Left cardiac atrium (tissue), 4 donors: ENCODE results near the gene PDAP1. TPM values are rescaled to one million over a fixed set of nuclear protein-coding genes. Genes with fewer than 3 reads are reported as not detected.
"Not testable (repeated sequence)": the region's sequence is repeated elsewhere in the genome, so short reads cannot be mapped to it uniquely, and the experiment has no call there.

Experiments used
- ATAC-seq, 2 donors: fragments of 200-7000 bp; cut with Tn5 transposase; one replicate each; pipeline ENCODE4 v1.9.1; 2020; ENCODE audit warnings: mild to moderate bottlenecking in 2 of 2, moderate library complexity in 2 of 2
- DNase-seq: peaks from one replicate; pipeline ENCODE4 v3.0.0-alpha.2; 2020
- intact Hi-C, 2 donors: fragments of 100-400 bp; cut with DNase I; formaldehyde crosslinking; loops; one replicate each; pipeline versions ENCODE4 v1.14.1 to v1.15.1; 2022 to 2023
- total RNA-seq, 2 donors: library from RNA; stranded (reverse); fragmentation: NEBNext Ultra II Directional; extraction: Animal tissue kit (Norgen Biotek cat#: 25700); gene quantifications; one replicate each; pipeline ENCODE4 v1.2.1, GENCODE V29; 2021
- donor health status: DM: no; HTN: yes; CAD: no.
- donor health status: DM: no; HTN: yes; CAD: no; lungs with severe emphysema.
- donor health status: DM: yes; HTN: yes; CAD: no.
- donor health status: Dilated cardiomyopathy.

Gene PDAP1
- total RNA-seq, 2 donors from 2014 or later = 76.0 to 96.8 TPM

- no peak for ATAC-seq
- no peak for DNase-seq
These were observed 21.4 kb upstream of the PDAP1 start for GRCh38 chr7:99429756-99430155.

DNA sequence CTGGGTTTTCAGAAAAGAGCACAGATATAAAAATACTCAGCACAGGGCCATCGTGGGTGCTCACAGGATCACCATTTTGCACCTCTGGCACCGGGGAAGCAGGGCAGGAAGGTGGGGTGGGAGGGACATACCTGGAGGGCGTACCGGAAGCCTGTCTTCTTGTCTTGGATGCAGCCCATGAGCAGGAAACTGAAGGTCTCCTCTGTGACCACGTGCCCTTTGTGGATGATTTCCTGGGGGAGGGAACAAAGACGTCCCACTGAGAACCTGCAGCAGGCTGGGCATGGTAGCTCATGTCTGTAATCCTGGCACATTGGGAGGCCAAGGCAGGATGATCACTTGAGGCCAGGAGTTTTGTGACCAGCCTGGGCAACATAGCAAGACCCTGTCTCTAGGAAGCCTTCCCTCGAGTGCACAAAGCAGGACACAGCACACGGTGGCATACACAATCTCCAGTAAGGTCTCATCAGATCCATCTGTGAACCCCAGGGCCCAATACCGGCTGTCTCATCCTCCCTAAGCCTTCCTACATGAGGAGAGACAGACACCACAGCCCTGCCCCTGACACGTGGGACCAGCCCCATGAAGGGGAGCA, 20.7 kb upstream of the PDAP1 start:
- DNase-seq (no peak), ATAC-seq (no peak)
- intact Hi-C loops = no loop called here

More at GRCh38 chr7:99429756-99430155, 21.4 kb upstream of the PDAP1 start:
- intact Hi-C loops = no loop called here

DNA sequence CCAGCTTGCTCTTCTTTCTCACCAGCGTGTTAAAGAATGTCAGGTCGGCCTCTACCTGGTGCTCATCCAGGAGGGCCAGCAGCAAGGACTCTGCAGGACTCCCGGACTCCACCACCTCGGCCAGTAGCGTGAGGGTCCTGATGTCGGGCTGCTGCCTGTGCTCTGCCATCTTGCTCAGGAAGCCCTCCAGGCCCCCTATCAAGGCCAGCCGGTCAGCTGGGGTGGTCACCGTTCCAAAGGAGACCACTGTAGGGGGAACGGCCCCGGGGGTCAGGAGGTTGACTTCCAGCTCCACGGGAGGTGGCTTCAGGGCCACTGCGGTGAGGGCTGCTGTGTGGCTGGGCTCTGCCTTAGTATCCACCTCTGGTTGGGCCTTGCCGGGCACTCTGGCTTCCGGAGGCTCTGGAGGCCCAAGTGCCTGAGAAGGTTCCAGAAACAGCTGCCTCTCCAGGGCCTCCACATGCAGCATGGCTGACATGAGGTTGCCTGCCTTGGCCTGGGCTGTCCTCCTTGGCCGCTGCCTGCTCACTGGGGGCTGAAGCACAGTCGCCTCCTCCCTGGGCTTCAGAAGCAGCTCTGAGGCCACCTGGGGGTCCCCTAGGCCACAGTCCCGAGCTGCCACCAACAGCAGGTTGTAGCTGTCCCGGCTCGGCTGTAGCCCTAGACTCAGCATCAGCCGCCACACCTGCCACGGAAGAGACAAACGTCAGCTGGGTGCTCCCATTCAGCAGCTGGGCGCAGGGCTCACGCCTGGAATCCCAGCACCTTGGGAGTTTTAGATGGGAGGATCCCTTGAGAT, 16.7 kb upstream of the PDAP1 start:
- ATAC-seq = peak in 1 of 2 donors; percentile 12
- DNase-seq = peak; percentile 16
- intact Hi-C loops = no loop called here

- DNase-seq = no peak
- no peak for ATAC-seq
- intact Hi-C loops = no loop called here
These were observed 14.2 kb upstream of the PDAP1 start for GRCh38 chr7:99422625-99423024.

GRCh38 chr7:99422186-99422585, 13.8 kb upstream of the PDAP1 start:
- intact Hi-C loops = no loop called here
- ATAC-seq (no peak), DNase-seq (no peak)

- no peak for DNase-seq
- no peak for ATAC-seq
- intact Hi-C loops = no loop called here
These were observed 12.6 kb upstream of the PDAP1 start for GRCh38 chr7:99420986-99421385.

- intact Hi-C loops = no loop called here
- DNase-seq = peak; percentile 16
- ATAC-seq = no peak
These were observed 11.8 kb upstream of the PDAP1 start for GRCh38 chr7:99420213-99420612.

DNA sequence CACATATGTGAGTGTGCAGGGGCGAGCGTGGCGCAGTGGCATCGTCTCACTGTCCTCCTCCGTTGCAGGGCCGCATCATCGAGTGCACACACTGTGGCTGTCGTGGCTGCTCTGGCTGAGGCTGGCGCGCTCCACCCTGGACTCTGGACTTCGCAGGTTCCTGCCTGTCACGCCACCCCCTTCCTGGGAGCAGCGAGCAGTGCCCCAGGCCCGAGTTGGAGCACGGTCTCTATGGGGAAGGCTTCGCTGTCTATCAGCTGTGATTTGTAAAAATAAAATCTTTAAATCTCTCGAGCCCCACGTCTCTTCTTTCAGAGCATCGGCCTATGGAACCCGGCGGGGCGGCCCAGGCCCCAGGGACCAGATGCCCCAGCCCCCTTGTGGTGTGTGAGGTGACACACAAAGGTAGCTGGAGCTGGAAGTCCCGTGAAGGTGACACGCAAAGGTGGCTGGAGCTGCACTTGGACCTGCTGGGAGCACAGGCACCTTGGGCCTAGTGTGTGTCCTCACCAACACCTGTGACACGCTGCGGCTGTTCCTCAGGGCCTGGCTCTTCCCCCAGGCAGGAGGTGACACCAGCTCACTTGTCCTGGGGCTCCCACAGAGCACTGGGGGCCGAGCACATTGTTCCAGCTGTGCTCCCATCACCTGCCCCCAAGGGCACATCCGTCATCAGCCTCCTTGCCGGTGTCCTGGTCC, 11.1 kb upstream of the PDAP1 start:
- ATAC-seq (no peak), DNase-seq (peak; percentile 15)
- intact Hi-C loops = no loop called here

- no peak for ATAC-seq
- DNase-seq = peak; percentile 13
- intact Hi-C loops = no loop called here
These were observed 9.9 kb upstream of the PDAP1 start for GRCh38 chr7:99418260-99418659.

GRCh38 chr7:99415513-99416127, 7.2 kb upstream of the PDAP1 start:
- peak; percentile 74 for DNase-seq
- intact Hi-C loops, ATAC-seq: not testable (repeated sequence)

DNA sequence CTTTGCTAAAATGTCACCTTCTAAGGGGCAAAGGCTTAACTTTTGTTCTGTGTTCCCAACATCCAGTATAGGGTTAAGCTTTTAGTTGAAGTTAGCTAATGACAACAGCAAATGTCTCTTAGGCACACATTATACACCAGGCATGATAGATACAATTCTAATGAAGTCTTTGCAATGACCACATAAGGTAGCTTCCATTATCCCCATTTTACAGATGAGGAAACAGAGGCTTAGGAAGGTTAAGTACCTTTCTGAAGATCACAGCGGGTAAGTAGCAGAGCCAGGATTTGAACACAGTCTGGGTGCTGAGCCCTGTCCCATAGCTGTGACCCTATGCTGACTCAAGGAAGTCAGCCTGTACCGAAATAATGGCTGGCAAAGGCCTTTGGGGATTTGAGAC, 2.2 kb upstream of the PDAP1 start:
- no peak for ATAC-seq
- intact Hi-C loops = no loop called here
- DNase-seq = no peak

DNA sequence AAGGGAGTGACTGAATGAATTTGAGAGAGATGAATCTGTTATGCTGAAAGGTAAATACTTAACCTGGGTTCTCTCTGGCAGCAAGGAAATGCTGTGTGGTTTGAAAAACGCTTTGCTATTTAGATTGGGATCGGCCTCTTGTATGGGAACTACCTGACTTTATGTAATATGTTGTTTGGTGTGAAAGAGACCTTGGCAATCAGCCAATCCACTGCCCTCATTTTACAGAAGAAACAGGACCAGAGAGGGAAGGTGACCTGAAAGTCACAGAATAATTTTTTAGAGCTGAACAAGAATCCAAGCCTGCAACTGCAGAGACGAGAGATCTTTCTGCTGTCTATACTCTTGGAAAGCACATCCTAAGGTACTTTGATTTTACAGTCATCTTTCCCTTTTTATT, 1.4 kb upstream of the PDAP1 start:
- ATAC-seq (no peak), DNase-seq (no peak)
- intact Hi-C loops = no loop called here

DNA sequence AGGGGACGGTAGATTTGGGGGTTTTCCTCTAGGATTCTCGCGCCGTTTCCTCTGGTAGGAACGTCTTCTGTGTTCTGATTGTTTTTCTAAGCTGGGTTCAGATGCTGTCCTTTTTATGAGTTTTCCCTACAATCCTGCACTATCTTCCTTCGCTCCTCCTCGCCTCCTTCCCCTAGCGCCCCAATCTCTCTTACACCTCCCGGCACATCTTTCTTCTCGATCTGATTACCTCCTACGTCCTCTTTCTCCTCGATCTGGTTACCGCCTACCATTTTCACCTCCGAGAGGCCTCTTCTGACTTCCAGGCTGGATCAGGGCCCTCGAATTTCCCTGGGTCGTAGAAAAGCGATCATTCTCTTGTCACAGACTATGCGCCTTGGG, 785 bp upstream of the PDAP1 start:
- DNase-seq = no peak

DNA sequence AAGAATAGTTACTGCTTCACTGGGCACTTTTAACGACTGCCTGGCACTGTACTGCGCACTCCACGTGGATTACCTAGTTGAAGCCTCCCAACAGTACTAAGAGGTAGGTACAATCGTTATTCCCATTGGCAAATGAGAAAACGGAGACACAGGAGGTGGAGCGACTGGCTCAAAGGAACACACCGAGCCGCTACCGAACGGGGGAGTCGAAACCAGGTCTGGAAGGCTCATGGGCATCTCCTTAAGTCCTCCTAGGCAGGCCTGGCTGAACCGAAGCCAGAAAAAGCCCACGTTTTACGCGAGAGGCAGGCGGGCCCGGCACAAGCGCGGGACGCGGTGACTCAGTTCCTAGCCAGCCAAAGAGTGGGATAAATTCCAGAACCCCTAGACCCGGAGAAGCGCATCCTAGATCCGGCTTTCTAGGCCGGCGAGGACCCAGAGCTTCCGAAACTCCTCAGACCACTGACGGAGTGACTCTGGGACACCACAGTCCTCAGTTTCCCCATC, 472 bp downstream of the PDAP1 start:
- intact Hi-C loops = no loop called here
- peak; percentile 36 to 76 for ATAC-seq
- DNase-seq = peak; percentile 83

More for the DNA sequence above, 785 bp upstream of the PDAP1 start:
- no peak for ATAC-seq
- intact Hi-C loops = no loop called here

DNA sequence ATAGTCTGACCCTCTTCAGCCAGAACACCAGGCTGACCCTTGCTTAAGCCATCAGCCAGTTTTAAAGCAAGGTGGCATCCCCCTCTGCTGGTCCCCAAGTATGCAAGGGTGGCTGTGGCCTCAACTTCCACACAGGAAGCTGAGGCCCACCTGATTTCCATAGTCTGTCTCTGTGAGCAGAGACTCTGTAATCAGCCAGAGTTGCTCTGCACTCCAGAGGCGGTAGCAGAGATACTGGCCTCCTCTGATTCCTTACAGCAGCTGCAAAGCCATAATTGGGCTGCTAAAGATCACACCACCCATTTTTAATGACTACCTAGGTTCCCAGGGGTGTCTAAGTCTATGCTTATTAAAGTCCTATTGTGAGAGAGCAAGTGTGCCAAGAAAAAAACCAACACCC, 1.8 kb downstream of the PDAP1 start:
- no peak for DNase-seq
- intact Hi-C loops = no loop called here

GRCh38 chr7:99404977-99405320, 3.4 kb downstream of the PDAP1 start:
- intact Hi-C loops = no loop called here
- ATAC-seq = no peak
- no peak for DNase-seq

More for the DNA sequence above, 1.8 kb downstream of the PDAP1 start:
- ATAC-seq = no peak

GRCh38 chr7:99404235-99404976, 4.0 kb downstream of the PDAP1 start:
- peak; percentile 46 for DNase-seq
- intact Hi-C loops = no loop called here
- no peak for ATAC-seq

GRCh38 chr7:99403764-99404163, 4.6 kb downstream of the PDAP1 start:
- DNase-seq = no peak
- intact Hi-C loops = no loop called here
- ATAC-seq = no peak

DNA sequence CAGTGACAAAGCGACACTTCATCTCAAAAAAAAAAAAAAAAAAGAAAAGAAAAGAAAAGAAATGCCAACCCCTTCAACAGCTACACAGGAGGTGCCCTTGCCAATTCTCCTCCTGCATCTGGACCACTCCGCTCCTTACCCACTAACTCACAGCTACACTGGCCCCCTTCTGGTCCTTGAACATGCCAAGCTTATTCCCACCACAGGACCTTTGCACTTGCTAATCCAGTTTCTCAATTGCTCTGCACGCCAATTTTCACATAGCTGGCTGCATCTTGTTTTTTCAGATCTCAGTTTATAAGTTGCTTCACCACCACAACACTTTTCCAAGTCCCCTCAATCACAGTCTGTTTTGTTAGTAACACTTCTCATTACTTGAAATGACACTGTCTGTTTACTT, 5.5 kb downstream of the PDAP1 start:
- ATAC-seq (no peak), DNase-seq (no peak)
- intact Hi-C loops = no loop called here
